K562 (cell line): ENCODE measurements around the gene ARID3B. TPM values are rescaled to one million over a fixed set of nuclear protein-coding genes. Genes with fewer than 3 reads are reported as not detected.

ENCODE experiments used
- ATAC-seq: fragments of 200-7000 bp; cut with Tn5 transposase; 3 replicates; pipeline ENCODE4 v1.9.1; 2020; ENCODE audit warnings: moderate library complexity
- BruUV-seq: library from RNA; stranded (reverse); fragments of 400-500 nt; replicated peaks from 2 replicates; lab custom pipeline; 2021; lab: Mats Ljungman, UMichigan
- CTCF ChIA-PET: fragments of 300-600 bp; formaldehyde crosslinking; extraction: SDS; loops from one replicate; lab custom pipeline; 2021; ENCODE audit warnings: low intra/inter-chr PET ratio; lab: Yijun Ruan, JAX
- POLR2A ChIA-PET: fragments of 300-600, 350-650 bp; sonication (Branson Sonifier 250); formaldehyde crosslinking; extraction: SDS; loops from one replicate; lab custom pipeline; 2021; ENCODE audit warnings: antibody characterized with exemption, inconsistent platforms; lab: Yijun Ruan, JAX
- DNase-seq, 4 experiments: peaks; one replicate each; pipeline versions ENCODE4 v3.0.0 to v3.0.0-alpha.2; 2011 to 2018; ENCODE audit warnings: low spot score in 3 of 4, mixed read lengths in 3 of 4; ENCODE audit errors: extremely low read depth in 1 of 4
- FAIRE-seq: peaks from 2 replicates; lab custom pipeline; 2011; peaks lifted over from hg19 to GRCh38; lab: Jason Lieb, UNC
- H2AFZ ChIP-seq: 2 replicates; pipeline ENCODE4 v1.6.0; 2011; ENCODE audit warnings: low read depth, low read length, control low read depth, inconsistent platforms
- H3K27ac ChIP-seq: fragments of 200-600 bp; 3 replicates; pipeline ENCODE4 v1.8.0; 2011; ENCODE audit warnings: low read depth, mild to moderate bottlenecking, control low read depth, inconsistent platforms, low read length, moderate library complexity, mixed read lengths; ENCODE audit errors: extremely low read depth
- H3K27me3 ChIP-seq, 2 experiments: fragments of 300-600 bp in 1 of 2; 2 replicates in 1 of 2; 3 replicates in 1 of 2; pipeline versions ENCODE4 v1.6.0 to v1.8.0; 2011; ENCODE audit warnings: inconsistent platforms in 2 of 2, low read length in 2 of 2, mild to moderate bottlenecking in 1 of 2, mixed read lengths in 1 of 2, moderate library complexity in 1 of 2; ENCODE audit not compliant: control insufficient read depth in 2 of 2, insufficient read depth in 2 of 2
- H3K36me3 ChIP-seq: fragments of 300-600 bp; 3 replicates; pipeline ENCODE4 v1.8.0; 2011; ENCODE audit warnings: mild to moderate bottlenecking, low read length, inconsistent platforms; ENCODE audit not compliant: control insufficient read depth, insufficient read depth
- H3K4me1 ChIP-seq, 2 experiments: fragments of 200-600 bp in 1 of 2; replicated peaks in 1 of 2; 2 replicates in 1 of 2; 3 replicates in 1 of 2; pipeline versions ENCODE4 v1.5.1 to v1.8.0; 2011; ENCODE audit warnings: inconsistent platforms in 2 of 2, low read length in 2 of 2, mild to moderate bottlenecking in 1 of 2, mixed read lengths in 1 of 2, moderate library complexity in 1 of 2; ENCODE audit not compliant: control insufficient read depth in 2 of 2, insufficient read depth in 2 of 2
- H3K4me2 ChIP-seq: 2 replicates; pipeline ENCODE4 v1.6.1; 2011; ENCODE audit warnings: low read length, control low read depth, inconsistent platforms, mixed read lengths; ENCODE audit not compliant: insufficient read depth
- H3K4me3 ChIP-seq: fragments of 200-600 bp; sonication (generic), shearing (Covaris generic); 2 replicates; pipeline ENCODE4 v1.5.1; 2016; ENCODE audit warnings: control low read depth, inconsistent platforms
- H3K79me2 ChIP-seq: fragments of 200-600 bp; 3 replicates; pipeline ENCODE4 v1.8.0; 2011; ENCODE audit warnings: low read length, inconsistent platforms; ENCODE audit not compliant: control insufficient read depth, insufficient read depth
- H3K9ac ChIP-seq, 2 experiments: 2 replicates each; pipeline versions ENCODE4 v1.6.0 to v1.6.1; 2011; ENCODE audit warnings: low read depth in 2 of 2, low read length in 2 of 2, control low read depth in 1 of 2, inconsistent platforms in 1 of 2, mild to moderate bottlenecking in 1 of 2, mixed read lengths in 1 of 2; ENCODE audit not compliant: insufficient read depth in 1 of 2
- H3K9me1 ChIP-seq: one replicate; pipeline ENCODE4 v1.6.0; 2011; ENCODE audit warnings: inconsistent platforms, mild to moderate bottlenecking, low read length, moderate library complexity; ENCODE audit not compliant: control insufficient read depth, insufficient read depth
- H3K9me3 ChIP-seq: replicated peaks from 2 replicates; pipeline ENCODE4 v1.5.1; 2011; ENCODE audit warnings: low read depth, low read length, inconsistent platforms; ENCODE audit not compliant: control insufficient read depth, insufficient read depth
- H4K20me1 ChIP-seq: replicated peaks from 2 replicates; pipeline ENCODE4 v1.6.1; 2011; ENCODE audit warnings: low read length, inconsistent platforms, mixed read lengths; ENCODE audit not compliant: control insufficient read depth, insufficient read depth
- CHD2 ChIP-seq: IDR thresholded peaks from 2 replicates; pipeline ENCODE4 v1.6.1; 2011; ENCODE audit warnings: low read depth, low read length
- COPS2 ChIP-seq: fragments of 450-650 bp; conservative IDR thresholded peaks from 2 replicates; pipeline ENCODE4 v1.6.1; 2016; ENCODE audit warnings: mild to moderate bottlenecking, moderate library complexity
- CREB1 ChIP-seq, 2 experiments: sonication (generic) in 1 of 2; formaldehyde crosslinking in 1 of 2; IDR thresholded peaks; 2 replicates each; pipeline versions ENCODE4 v1.6.1 to v1.8.0; 2012 to 2022; ENCODE audit warnings: inconsistent platforms in 1 of 2, mild to moderate bottlenecking in 1 of 2, missing genetic modification reagents in 1 of 2, moderate library complexity in 1 of 2
- DPF2 ChIP-seq: fragments of 450-650 bp; IDR thresholded peaks from 2 replicates; pipeline ENCODE4 v1.6.1; 2016
- MTF1 ChIP-seq: fragments of 250-450 bp; sonication (Bioruptor Pico); IDR thresholded peaks from 2 replicates; pipeline ENCODE4 v1.9.0; 2021; ENCODE audit warnings: moderate library complexity, mild to moderate bottlenecking, inconsistent platforms, borderline replicate concordance
- NFATC3 ChIP-seq: fragments of 450-650 bp; IDR thresholded peaks from 2 replicates; pipeline ENCODE4 v1.6.1; 2017; ENCODE audit warnings: mild to moderate bottlenecking
- PHTF2 ChIP-seq: fragments of 250-450 bp; sonication (Bioruptor Pico); IDR thresholded peaks from 2 replicates; pipeline ENCODE4 v1.5.0; 2021; ENCODE audit warnings: mild to moderate bottlenecking
- TEAD4 ChIP-seq, 2 experiments: sonication (generic) in 1 of 2; formaldehyde crosslinking in 1 of 2; IDR thresholded peaks; 2 replicates each; pipeline versions ENCODE4 v1.6.1 to v1.8.0; 2012 to 2022; ENCODE audit warnings: borderline replicate concordance in 1 of 2, inconsistent platforms in 1 of 2, low read length in 1 of 2, mild to moderate bottlenecking in 1 of 2, missing genetic modification reagents in 1 of 2
- TRIM24 ChIP-seq, 2 experiments: fragments of 450-650 bp; IDR thresholded peaks; 2 replicates each; pipeline ENCODE4 v1.6.1; 2016
- ZBTB34 ChIP-seq: fragments of 250-450 bp; sonication (Bioruptor Pico); IDR thresholded peaks from 2 replicates; pipeline ENCODE4 v1.8.0; 2021; ENCODE audit warnings: mild to moderate bottlenecking, moderate library complexity
- ZNF146 ChIP-seq: IDR thresholded peaks from one replicate; pipeline ENCODE4 v1.6.1; 2018; ENCODE audit warnings: missing compliant biosample characterization; ENCODE audit not compliant: unreplicated experiment
- ZNF239 ChIP-seq: fragments of 250-450 bp; sonication (Bioruptor Pico); IDR thresholded peaks from 2 replicates; pipeline ENCODE4 v1.4.0; 2020; ENCODE audit warnings: mild to moderate bottlenecking
- ZNF253 ChIP-seq: fragments of 250-450 bp; sonication (Bioruptor Pico); conservative IDR thresholded peaks from 2 replicates; pipeline ENCODE4 v1.6.1; 2021; ENCODE audit warnings: mild to moderate bottlenecking
- WGBS: fragments of 100-300 bp; shearing (Covaris generic); methylation state at CpG from one replicate; pipeline ENCODE4 v1.1.6; 2016; ENCODE audit warnings: low coverage, mixed read lengths; ENCODE audit not compliant: insufficient coverage; ENCODE audit errors: missing lambda C conversion rate; 5-methylcytosine and 5-hydroxymethylcytosine counted together
- in situ Hi-C: fragments of 300-500 bp; cut with MboI; formaldehyde crosslinking; loops from 4 replicates; pipeline ENCODE4 v1.15.0; 2018; ENCODE audit warnings: inconsistent platforms, mixed read lengths
- intact Hi-C: fragments of 100-400 bp; cut with micrococcal nuclease; formaldehyde crosslinking; loops from 2 replicates; pipeline ENCODE4 v1.14.2; 2022
- polyA plus RNA-seq, 8 experiments: library from polyadenylated mRNA; depleted of rRNA in 4 of 8; stranded (reverse) in 5 of 8; unstranded in 3 of 8; fragments of >200 nt; fragmentation: Nextera tagmentation in 2 of 8; fragmentation: Illumina TruSeq in 1 of 8; extraction: Ambion mirVana in 2 of 8; extraction: Trizol in 1 of 8; gene quantifications; 2 replicates each; pipeline versions ENCODE4 v1.2.1 to v1.2.3, GENCODE V29; 2011 to 2014; ENCODE audit warnings: inconsistent platforms in 1 of 8, missing spikeins in 1 of 8
- total RNA-seq, 7 experiments: library from RNA; depleted of rRNA in 6 of 7; stranded (reverse); fragments of >200 nt in 6 of 7; fragmentation: Illumina TruSeq in 2 of 7; extraction: Trizol in 2 of 7; gene quantifications; 2 replicates each; pipeline versions ENCODE4 v1.2.1 to v1.2.3, GENCODE V29; 2011 to 2021; ENCODE audit warnings: low replicate concordance in 1 of 7
- TF ChIP-seq, protein P1 (sequence below): fragments of 450-650 bp; IDR thresholded peaks from 2 replicates; pipeline ENCODE4 v1.6.1; 2016; ENCODE audit warnings: low read depth

Gene ARID3B
- total and polyA plus RNA-seq, 9 of the 15 experiments (the other 6 are each of a cell fraction or from before 2014, with no cell fraction given), result 0.32 to 15.1 (median 7.1) TPM

GRCh38 chr15:74565381-74566085 lies 24.5 kb downstream of the ARID3B start:
- H3K27ac ChIP-seq, result no peak overlapping the region
- H3K36me3 ChIP-seq, result no peaks in the 10 kb centered on the region; the same call in 2 of the 3 replicates
- no peaks in the 10 kb centered on the region for H3K9me3 ChIP-seq
- H3K4me2 ChIP-seq, result no peak overlapping the region
- ATAC-seq (no peak), DNase-seq (no peak), FAIRE-seq (no peak)
- no peaks in the 10 kb centered on the region for H3K9me1 ChIP-seq
- in situ Hi-C loops, result no loop called here
- no peaks in the 10 kb centered on the region; a peak in 1 of 5 replicates for H3K4me1 ChIP-seq
- 0 out of 3 replicates have a peak, but pooled peaks cover 4% of the 10 kb centered on the region for H3K79me2 ChIP-seq
- no peak overlapping the region for H2AFZ ChIP-seq
- WGBS, result 66% methylated on average over 2 of the region's 2 CpGs
- BruUV-seq, result no TSS peak
- H3K4me3 ChIP-seq, result no peak overlapping the region
- H3K27me3 ChIP-seq, result no peaks in the 10 kb centered on the region
- CTCF ChIA-PET, result no interaction called here
- POLR2A ChIA-PET, result interaction anchor here (0.6 to 1.4 kb wide), 3 partner anchors 8 to 131 kb away, joined by 3 to 4 read pairs (median 3); no protein-coding TSS in a partner anchor
- intact Hi-C loops, result no loop called here
- no peak overlapping the region for H3K9ac ChIP-seq
- 0 out of 2 replicates have a peak, but pooled peaks cover 18% of the 10 kb centered on the region for H4K20me1 ChIP-seq
- TF ChIP-seq NFATC3 (no peak), CREB1 (IDR thresholded peaks at IDR 0.05) (no peak), CREB1 (CRISPR knock-in tag; IDR thresholded peaks at IDR 0.05) (no peak), ZNF146 (CRISPR knock-in tag) (no peak), TRIM24 (IDR thresholded peaks at IDR 0.05) (no peak), DPF2 (no peak), ZNF239 (no peak), PHTF2 (CRISPR knock-in tag) (no peak), COPS2 (no peak), CHD2 (no peak), MTF1 (CRISPR knock-in tag) (no peak), ZBTB34 (no peak), TEAD4 (IDR thresholded peaks at IDR 0.05; ENCODE audit: low read length) (no peak), TEAD4 (CRISPR knock-in tag; IDR thresholded peaks at IDR 0.05; ENCODE audit: borderline replicate concordance) (no peak), ZNF253 (CRISPR knock-in tag) (no peak)
- TF ChIP-seq, protein P1, sequence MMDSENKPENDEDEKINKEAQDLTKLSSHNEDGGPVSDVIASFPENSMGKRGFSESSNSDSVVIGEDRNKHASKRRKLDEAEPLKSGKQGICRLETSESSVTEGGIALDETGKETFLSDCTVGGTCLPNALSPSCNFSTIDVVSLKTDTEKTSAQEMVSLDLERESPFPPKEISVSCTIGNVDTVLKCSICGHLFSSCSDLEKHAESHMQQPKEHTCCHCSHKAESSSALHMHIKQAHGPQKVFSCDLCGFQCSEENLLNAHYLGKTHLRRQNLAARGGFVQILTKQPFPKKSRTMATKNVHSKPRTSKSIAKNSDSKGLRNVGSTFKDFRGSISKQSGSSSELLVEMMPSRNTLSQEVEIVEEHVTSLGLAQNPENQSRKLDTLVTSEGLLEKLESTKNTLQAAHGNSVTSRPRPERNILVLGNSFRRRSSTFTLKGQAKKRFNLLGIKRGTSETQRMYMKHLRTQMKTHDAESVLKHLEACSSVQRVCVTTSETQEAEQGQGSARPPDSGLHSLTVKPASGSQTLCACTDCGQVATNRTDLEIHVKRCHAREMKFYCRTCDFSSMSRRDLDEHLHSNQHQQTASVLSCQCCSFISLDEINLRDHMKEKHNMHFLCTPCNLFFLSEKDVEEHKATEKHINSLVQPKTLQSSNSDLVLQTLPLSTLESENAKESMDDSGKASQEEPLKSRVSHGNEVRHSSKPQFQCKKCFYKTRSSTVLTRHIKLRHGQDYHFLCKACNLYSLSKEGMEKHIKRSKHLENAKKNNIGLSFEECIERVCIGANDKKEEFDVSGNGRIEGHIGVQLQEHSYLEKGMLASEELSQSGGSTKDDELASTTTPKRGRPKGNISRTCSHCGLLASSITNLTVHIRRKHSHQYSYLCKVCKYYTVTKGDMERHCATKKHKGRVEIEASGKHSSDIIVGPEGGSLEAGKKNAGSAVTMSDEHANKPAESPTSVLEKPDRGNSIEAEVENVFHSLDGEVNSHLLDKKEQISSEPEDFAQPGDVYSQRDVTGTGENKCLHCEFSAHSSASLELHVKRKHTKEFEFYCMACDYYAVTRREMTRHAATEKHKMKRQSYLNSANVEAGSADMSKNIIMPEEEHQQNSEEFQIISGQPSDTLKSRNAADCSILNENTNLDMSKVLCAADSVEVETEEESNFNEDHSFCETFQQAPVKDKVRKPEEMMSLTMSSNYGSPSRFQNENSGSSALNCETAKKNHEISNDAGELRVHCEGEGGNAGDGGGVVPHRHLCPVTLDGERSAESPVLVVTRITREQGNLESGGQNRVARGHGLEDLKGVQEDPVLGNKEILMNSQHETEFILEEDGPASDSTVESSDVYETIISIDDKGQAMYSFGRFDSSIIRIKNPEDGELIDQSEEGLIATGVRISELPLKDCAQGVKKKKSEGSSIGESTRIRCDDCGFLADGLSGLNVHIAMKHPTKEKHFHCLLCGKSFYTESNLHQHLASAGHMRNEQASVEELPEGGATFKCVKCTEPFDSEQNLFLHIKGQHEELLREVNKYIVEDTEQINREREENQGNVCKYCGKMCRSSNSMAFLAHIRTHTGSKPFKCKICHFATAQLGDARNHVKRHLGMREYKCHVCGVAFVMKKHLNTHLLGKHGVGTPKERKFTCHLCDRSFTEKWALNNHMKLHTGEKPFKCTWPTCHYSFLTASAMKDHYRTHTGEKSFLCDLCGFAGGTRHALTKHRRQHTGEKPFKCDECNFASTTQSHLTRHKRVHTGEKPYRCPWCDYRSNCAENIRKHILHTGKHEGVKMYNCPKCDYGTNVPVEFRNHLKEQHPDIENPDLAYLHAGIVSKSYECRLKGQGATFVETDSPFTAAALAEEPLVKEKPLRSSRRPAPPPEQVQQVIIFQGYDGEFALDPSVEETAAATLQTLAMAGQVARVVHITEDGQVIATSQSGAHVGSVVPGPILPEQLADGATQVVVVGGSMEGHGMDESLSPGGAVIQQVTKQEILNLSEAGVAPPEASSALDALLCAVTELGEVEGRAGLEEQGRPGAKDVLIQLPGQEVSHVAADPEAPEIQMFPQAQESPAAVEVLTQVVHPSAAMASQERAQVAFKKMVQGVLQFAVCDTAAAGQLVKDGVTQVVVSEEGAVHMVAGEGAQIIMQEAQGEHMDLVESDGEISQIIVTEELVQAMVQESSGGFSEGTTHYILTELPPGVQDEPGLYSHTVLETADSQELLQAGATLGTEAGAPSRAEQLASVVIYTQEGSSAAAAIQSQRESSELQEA, result no peak
